Sigmoid colon (tissue), 4 donors: Measurements from ENCODE around the gene AKR1B1.
"Not testable (repeated sequence)": the region's sequence is repeated elsewhere in the genome, so short reads cannot be mapped to it uniquely, and the experiment has no call there.

Experiments
- POLR2A ChIP-seq, 2 donors: fragments of 450-650 bp; IDR thresholded peaks; one replicate each; pipeline ENCODE4 v1.6.1; 2016; ENCODE audit warnings: antibody characterized with exemption in 2 of 2, mild to moderate bottlenecking in 2 of 2, moderate library complexity in 2 of 2
- POLR2AphosphoS5 ChIP-seq, 4 donors: sonication (generic); formaldehyde crosslinking; IDR thresholded peaks; one replicate each; pipeline ENCODE4 v1.6.1; 2017; ENCODE audit warnings: antibody characterized with exemption in 4 of 4
- TF ChIP-seq, protein P1 (sequence below), 4 experiments: fragments of 450-650 bp in 3 of 4; fragments of 200-600 bp in 1 of 4; IDR thresholded peaks; one replicate each; pipeline ENCODE4 v1.5.1; 2016 to 2019; ENCODE audit warnings: antibody characterized with exemption in 4 of 4, mild to moderate bottlenecking in 3 of 4, moderate library complexity in 2 of 4

DNA sequence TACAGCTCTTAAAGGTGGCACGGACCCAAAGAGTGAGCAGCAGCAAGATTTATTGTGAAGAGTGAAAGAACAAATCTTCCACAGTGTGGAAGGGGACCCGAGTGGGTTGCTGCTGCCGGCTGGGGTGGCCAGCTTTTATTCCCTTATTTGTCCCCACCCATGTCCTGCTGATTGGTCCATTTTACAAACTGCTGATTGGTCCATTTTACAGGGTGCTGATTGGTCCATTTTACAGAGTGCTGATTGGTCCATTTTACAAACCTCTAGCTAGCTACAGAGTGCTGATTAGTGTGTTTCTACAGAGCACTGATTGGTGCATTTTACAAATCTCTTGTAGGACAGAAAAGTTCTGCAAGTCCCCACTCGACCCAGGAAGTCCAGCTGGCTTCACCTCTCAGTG lies 28.8 kb upstream of the AKR1B1 start:
- TF ChIP-seq, protein P1, sequence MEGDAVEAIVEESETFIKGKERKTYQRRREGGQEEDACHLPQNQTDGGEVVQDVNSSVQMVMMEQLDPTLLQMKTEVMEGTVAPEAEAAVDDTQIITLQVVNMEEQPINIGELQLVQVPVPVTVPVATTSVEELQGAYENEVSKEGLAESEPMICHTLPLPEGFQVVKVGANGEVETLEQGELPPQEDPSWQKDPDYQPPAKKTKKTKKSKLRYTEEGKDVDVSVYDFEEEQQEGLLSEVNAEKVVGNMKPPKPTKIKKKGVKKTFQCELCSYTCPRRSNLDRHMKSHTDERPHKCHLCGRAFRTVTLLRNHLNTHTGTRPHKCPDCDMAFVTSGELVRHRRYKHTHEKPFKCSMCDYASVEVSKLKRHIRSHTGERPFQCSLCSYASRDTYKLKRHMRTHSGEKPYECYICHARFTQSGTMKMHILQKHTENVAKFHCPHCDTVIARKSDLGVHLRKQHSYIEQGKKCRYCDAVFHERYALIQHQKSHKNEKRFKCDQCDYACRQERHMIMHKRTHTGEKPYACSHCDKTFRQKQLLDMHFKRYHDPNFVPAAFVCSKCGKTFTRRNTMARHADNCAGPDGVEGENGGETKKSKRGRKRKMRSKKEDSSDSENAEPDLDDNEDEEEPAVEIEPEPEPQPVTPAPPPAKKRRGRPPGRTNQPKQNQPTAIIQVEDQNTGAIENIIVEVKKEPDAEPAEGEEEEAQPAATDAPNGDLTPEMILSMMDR (IDR thresholded peaks at IDR 0.05) = not testable (repeated sequence)
- not testable (repeated sequence) for TF ChIP-seq POLR2A, POLR2AphosphoS5 (IDR thresholded peaks at IDR 0.05)
